IPS DF 19.7 (cell line): ENCODE data around the gene ETFB.

Source experiments
- DNase-seq: peaks from one replicate; pipeline ENCODE4 v3.0.0-alpha.2; 2013; ENCODE audit warnings: low read depth, low spot score

ETFB gene

GRCh38 chr19:51295382-51296126 lies 70.6 kb downstream of the ETFB start:
- DNase-seq = no peak
